ENCODE data around the gene DCAF6.

The DCAF6 gene

GRCh38 chr1:168088511-168089325 lies 152.2 kb downstream of the DCAF6 start:
- DNase-seq: no peak

DNA sequence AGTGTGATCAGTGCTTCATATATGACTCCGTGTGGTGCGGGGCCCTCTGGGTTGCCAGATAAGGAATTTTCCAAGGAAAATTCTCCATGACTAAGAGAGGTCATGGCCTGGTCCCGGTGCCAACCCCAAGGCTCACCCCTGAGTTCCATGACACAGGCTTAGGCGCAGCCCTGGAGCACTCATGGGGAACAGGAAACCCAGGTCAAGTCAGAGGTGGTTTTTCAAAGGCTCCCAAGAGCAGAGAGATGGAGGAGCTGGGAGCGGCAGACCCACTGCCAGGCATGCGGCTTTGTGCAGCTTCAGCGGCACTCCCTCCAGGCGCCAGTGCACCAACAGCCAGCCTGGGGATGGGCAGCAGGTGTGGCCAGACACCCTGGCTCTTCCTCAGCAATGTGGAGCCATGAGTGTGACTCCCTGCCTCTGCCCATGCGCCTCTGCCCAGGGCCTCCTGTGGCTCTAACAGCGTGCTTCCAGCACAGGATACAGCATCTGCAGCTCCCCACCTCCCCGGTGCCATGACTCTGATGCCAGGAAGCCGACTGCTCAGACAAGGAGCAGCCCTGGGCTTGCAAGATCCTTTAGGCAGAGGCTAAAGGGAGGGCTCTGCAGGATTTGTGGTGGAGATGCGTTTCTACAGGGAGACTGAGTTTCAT lies 153.0 kb downstream of the DCAF6 start:
- DNase-seq: no peak

DNA sequence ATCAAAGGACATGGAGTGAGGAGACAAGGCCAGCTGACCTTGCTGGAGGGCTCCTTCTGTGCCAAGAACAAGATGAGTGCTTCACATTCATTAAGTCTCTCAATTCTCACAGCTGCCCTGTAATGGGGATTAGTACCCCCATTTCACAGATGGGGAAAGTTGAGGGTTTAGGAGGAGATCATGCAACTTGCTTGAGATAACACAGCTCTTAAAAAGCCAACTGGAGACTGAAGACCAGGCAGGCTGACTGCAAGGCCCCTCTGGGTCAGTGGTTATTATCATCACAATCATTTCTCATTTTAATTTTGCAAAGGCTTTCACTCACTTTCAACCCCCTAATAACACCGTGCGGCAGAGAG lies 153.5 kb downstream of the DCAF6 start:
- DNase-seq: no peak

- no peak for DNase-seq
Measured at GRCh38 chr1:168090395-168090794, 153.9 kb downstream of the DCAF6 start.

DNA sequence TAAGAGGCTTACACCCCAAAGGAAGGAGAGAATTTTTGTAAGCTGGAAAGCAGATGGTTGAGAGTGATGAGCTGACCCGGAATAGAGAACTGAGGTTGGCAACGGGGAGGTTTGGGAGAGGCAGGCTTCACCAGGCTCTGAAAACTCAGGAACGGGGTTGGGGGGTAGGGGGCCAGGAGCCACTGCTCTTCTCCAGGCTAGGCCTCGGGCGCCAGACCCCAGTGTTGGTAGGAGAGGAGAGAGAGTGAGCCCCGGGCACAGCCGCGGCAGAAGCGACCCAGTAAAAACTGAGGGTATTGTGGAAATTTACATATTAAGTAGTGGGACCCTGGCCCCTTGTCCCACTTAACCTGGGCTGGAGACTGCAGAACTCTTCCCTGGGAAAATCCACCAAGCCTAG lies 154.6 kb downstream of the DCAF6 start:
- no peak for DNase-seq

GRCh38 chr1:168091720-168092550 lies 155.5 kb downstream of the DCAF6 start:
- no peak for DNase-seq

DNA sequence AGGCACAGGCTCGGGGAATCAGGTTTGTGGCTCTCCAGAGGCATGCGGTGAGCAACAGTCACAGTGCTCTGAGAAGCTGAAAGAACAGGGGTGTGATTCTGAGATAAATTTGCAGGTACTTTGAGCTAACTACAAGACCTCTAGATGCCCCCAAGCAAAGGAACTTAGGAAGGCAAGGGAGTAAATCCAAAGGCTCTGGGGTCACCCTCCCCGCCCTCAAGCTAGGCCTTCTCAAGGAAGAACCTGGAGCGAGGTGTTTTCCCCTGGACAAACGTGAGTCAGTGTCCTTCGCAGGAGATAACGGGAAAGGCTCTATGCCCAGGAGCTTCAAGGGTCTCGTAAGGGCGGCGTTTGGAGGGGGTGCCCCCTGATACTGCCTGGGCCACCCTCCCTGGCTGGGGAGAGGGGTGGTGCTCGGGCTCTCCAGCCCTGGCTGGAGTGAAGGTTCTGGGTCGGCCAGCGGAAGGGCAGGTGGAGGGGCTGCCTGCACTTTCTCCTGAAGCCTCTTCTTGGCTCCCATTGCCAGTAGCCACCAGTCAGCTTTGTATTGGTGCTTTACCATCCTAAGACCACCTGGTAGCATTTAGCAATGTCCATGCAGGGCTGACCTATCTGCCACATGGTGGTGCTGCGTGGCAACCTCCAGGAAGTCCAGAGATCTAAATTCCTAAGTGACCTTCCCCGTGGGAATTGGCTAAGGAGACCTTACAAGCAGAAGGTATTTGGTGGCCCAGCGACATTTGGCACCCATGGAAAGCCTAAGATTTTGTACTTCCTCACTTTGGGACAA lies 156.3 kb downstream of the DCAF6 start:
- DNase-seq: no peak

- no peak for DNase-seq
Measured at GRCh38 chr1:168093616-168094015, 157.1 kb downstream of the DCAF6 start.

DNA sequence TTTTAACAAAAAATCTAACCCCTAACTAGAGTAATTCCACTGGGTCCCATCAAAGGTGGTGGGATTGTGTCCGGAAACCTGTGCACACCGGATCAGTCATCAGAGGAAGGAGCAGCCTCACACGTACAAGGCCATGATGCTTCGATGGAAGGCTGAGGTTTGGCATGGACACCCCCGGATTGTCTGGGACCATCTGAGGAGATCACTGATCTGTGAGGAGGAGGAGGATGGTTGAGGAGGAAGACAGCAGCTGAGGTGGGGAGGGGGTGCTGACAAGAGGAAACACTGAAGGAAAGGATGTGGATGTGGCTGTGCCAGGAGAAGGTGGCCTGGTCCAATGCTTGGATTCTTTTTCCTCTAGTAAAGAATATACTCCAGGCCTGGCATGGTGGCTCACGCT lies 159.0 kb downstream of the DCAF6 start:
- DNase-seq: no peak

- DNase-seq: no peak
Measured at GRCh38 chr1:168096296-168097165, 160.0 kb downstream of the DCAF6 start.

GRCh38 chr1:168097921-168098528 lies 161.5 kb downstream of the DCAF6 start:
- no peak for DNase-seq

DNA sequence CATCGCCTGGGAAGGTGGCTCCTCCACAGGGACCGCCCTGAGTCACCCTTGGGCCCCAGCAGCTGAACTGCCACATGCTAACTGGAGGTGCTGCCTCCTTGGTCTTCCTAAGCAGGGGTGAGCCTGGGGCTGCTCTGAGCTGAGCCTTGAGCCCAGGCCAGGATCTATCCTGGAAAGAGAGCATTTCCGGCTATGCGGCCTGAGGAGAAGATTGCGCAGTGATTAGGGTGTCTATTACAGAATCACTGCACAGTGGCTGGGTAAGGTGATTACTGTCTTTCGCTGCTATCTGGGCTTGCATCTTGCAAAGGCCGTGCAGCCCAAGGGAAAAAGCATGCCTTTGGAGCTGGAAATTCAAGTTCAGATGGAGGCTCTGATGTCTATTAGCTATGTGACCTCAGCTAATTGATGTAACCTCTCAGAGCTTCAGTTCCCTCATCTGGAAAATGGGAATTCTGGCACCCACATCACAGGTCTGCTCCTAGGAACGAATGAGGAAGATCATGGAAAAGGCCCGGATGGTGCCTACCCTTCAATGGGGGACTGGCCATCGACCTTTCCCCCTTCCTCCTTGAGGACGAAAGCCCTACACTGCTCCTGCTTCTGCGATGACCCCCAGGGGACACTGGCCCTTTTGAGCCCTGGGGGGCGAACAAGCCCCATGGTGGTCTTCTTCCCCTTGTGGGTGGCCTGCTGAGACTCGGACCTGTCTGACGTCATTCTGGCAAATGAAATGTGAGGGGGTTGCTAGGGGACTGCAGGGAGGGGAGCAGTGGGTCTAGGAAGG lies 162.2 kb downstream of the DCAF6 start:
- DNase-seq: no peak

GRCh38 chr1:168099337-168099801 lies 162.9 kb downstream of the DCAF6 start:
- no peak for DNase-seq

DNA sequence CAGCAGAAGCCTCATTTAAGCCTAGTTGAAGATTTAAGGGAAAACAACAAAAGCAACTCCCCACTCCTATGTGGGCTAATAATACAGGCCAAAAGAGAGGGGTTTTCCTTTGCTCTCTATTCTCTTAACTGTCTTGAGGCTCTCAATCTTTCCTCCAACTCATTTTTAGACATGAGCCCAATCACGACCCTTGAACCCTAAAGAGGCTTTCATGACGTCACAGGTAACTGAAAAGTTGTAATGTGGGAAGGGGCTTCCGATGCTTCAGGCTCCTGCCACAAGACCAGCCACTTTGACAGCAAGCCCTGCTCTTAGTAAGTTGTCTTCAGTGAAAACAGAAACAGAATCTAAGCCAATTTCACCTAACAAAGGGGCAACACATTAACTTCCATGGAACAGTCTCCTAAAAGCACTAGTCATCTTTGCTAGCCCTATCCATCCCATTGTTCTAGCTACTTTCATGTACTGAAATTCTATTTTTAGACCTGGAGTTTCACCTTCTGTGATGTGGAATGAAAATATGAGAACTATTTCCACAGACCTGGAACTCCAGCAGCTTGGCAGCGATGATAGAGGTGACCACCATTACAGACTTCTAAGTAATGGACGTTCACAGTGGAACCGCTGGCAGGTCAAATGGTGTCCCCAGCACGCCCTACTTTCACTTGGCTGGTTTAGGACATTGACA lies 164.0 kb downstream of the DCAF6 start:
- DNase-seq: no peak

DNA sequence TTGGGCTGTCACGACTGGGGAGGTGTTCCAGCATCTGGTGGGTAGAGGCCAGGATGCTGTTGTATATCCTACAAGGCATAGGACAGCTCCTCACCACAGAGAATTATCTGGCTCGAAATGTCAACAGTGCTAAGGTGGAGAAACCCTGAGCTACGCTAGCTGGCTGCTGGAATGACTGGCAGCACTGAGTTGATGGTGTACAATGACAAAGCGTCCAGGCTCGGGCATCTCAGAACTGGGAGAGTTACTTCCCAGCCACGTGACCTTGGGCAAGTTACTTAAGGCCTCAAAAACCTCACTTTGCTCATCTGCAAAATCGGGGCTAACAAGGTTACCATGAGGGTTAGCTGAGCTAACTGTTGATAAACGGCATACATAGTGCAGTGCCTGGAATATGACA lies 164.9 kb downstream of the DCAF6 start:
- DNase-seq: no peak

DNA sequence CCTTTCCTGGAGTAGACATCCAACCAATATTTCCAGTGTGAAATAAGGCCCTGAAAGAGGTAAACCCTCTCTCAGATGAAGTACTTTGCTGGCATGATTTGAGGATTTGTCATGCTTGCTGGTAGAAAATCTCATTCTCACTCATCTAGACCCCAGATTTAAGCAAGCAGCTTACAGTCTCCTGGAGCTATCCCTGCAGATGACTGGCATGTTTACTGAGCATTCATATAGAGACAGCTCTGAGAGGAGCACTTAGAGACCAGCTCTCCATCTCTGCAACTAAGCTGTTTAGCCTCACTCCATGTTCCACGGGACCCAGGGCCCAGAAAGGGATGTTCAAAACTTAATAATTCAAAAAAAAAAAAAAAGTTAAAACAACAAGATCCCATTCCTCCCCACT lies 166.0 kb downstream of the DCAF6 start:
- DNase-seq: no peak

GRCh38 chr1:168104535-168104934 lies 168.1 kb downstream of the DCAF6 start:
- DNase-seq: no peak

DNA sequence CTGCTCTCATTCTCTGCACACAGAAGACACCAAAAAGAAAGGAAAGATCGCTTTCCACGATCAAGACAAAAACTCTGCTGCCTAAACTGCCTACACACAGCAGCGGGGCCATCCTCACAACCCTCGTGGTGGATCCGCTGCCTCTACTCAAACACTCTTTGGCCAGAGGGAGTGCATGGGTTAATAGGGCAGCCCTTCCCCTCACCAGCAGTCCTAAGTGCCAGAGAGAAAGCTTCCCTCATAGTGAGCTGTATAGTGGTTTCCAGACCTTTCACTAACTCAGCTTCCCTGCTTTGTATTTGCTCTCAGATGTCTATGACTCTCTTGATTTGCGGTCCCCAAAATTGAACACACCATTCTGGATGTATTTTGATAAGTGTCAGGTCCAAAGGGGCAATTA lies 169.4 kb downstream of the DCAF6 start:
- no peak for DNase-seq

DNA sequence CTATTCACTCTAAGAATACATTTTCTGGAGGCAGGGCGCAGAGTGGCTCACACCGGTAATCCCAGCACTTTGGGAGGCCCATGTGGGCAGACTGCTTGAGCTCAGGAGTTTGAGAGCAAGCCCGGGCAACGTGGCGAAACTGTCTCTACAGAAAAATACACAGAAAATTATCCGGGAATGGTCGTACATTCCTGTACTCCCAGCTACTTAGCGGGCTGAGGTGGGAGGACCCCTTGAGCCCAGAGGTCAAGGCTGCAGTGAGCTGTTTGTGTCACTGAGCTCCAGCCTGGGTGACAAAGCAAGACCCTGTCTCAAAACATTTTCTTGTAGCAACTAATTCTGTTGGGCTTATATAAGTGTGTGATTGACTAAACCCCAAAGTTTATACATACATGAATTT lies 169.8 kb downstream of the DCAF6 start:
- no peak for DNase-seq
